Body of pancreas (tissue), 4 donors: ENCODE measurements around the gene UBE2E2. TPM values are rescaled to one million over a fixed set of nuclear protein-coding genes. Genes with fewer than 3 reads are reported as not detected.
"Not testable (repeated sequence)": the region's sequence is repeated elsewhere in the genome, so short reads cannot be mapped to it uniquely, and the experiment has no call there.

Source experiments
- ATAC-seq: fragments of 150-250 bp; one replicate; pipeline ENCODE4 v1.9.1; 2016
- DNase-seq, 4 donors: peaks; one replicate each; pipeline ENCODE4 v3.0.0-alpha.2; 2019
- H3K27ac ChIP-seq, 4 donors: fragments of 200-600 bp; sonication (generic); 1 replicate in 3 of 4; 2 replicates in 1 of 4; pipeline versions ENCODE4 v1.5.1 to v1.6.1; 2016 to 2019; ENCODE audit warnings: mild to moderate bottlenecking in 1 of 4, mixed read lengths in 1 of 4, moderate library complexity in 1 of 4
- H3K27me3 ChIP-seq, 2 donors: fragments of 200-600 bp; sonication (generic); one replicate each; pipeline ENCODE4 v1.6.0; 2016; ENCODE audit warnings: mild to moderate bottlenecking in 1 of 2
- H3K36me3 ChIP-seq, 2 donors: fragments of 200-600 bp; sonication (generic); replicated peaks in 1 of 2; 2 replicates each; pipeline ENCODE4 v1.5.1; 2016; ENCODE audit warnings: low read depth in 2 of 2; ENCODE audit not compliant: insufficient read depth in 1 of 2
- H3K4me1 ChIP-seq: fragments of 200-600 bp; sonication (generic); one replicate; pipeline ENCODE4 v1.6.0; 2016
- H3K4me3 ChIP-seq, 2 donors: fragments of 200-600 bp; sonication (generic); 1 replicate in 1 of 2; 2 replicates in 1 of 2; pipeline ENCODE4 v1.5.1; 2016 to 2019
- H3K9me3 ChIP-seq, 3 donors: fragments of 200-600 bp; sonication (generic); 1 replicate in 2 of 3; 2 replicates in 1 of 3; pipeline ENCODE4 v1.5.1; 2016
- CTCF ChIP-seq, 7 experiments: fragments of 450-650 bp in 4 of 7; fragments of 200-600 bp in 3 of 7; sonication (generic) in 3 of 7; IDR thresholded peaks; one replicate each; pipeline ENCODE4 v1.5.1; 2016 to 2019; ENCODE audit warnings: antibody characterized with exemption in 7 of 7
- POLR2A ChIP-seq, 3 donors: fragments of 450-650 bp; IDR thresholded peaks; one replicate each; pipeline ENCODE4 v1.6.1; 2016; ENCODE audit warnings: antibody characterized with exemption in 3 of 3, mild to moderate bottlenecking in 2 of 3
- WGBS, 2 donors: methylation state at CpG; one replicate each; pipeline ENCODE4 v1.1.5; 2017; 5-methylcytosine and 5-hydroxymethylcytosine counted together
- intact Hi-C: fragments of 100-400 bp; cut with DNase I; formaldehyde crosslinking; loops from one replicate; pipeline ENCODE4 v1.15.1; 2023
- total RNA-seq, 2 donors: library from RNA; depleted of rRNA; stranded (reverse); fragments of >200 nt; gene quantifications; one replicate each; pipeline ENCODE4 v1.1.0, GENCODE V29; 2016

The UBE2E2 gene
- total RNA-seq, 2 donors from 2014 or later = 7.8 to 23.7 TPM

GRCh38 chr3:23331141-23331935 lies 128.2 kb downstream of the UBE2E2 start:
- no peak for TF ChIP-seq POLR2A (IDR thresholded peaks at IDR 0.05)
- TF ChIP-seq CTCF (IDR thresholded peaks at IDR 0.05) = no peak
- Histone ChIP-seq H3K4me3 (no peak overlapping the region), H3K36me3 (no peaks in the 10 kb centered on the region), H3K4me1 (no peaks in the 10 kb centered on the region), H3K27me3 (no peaks in the 10 kb centered on the region), H3K27ac (no peak overlapping the region), H3K9me3 (no peaks in the 10 kb centered on the region)
- intact Hi-C loops = no loop called here
- DNase-seq (no peak), ATAC-seq (no peak)
- WGBS, 2 donors = 78 to 83% methylated on average over 1 of the region's 1 CpG

- intact Hi-C loops = no loop called here
- Histone ChIP-seq H3K27ac (no peak overlapping the region), H3K4me3 (no peak overlapping the region), H3K9me3 (no peaks in the 10 kb centered on the region), H3K4me1 (no peaks in the 10 kb centered on the region), H3K36me3 (no peaks in the 10 kb centered on the region), H3K27me3 (no peaks in the 10 kb centered on the region)
- TF ChIP-seq CTCF (IDR thresholded peaks at IDR 0.05) (no peak), POLR2A (IDR thresholded peaks at IDR 0.05) (no peak)
- ATAC-seq = no peak
- WGBS, 2 donors = 90 to 93% methylated on average over 2 of the region's 2 CpGs
- DNase-seq = no peak
These were observed 130.5 kb downstream of the UBE2E2 start for GRCh38 chr3:23333633-23334032.

GRCh38 chr3:23336853-23337252 lies 133.7 kb downstream of the UBE2E2 start:
- DNase-seq, H3K4me1 ChIP-seq, H3K9me3 ChIP-seq, ATAC-seq, H3K36me3 ChIP-seq, H3K4me3 ChIP-seq, H3K27me3 ChIP-seq, intact Hi-C loops, H3K27ac ChIP-seq: not testable (repeated sequence)
- WGBS, 2 donors = 95 to 97% methylated on average over 4 of the region's 4 CpGs

- Histone ChIP-seq H3K4me1 (no peaks in the 10 kb centered on the region), H3K27me3 (no peaks in the 10 kb centered on the region), H3K36me3 (no peaks in the 10 kb centered on the region), H3K9me3 (no peaks in the 10 kb centered on the region), H3K27ac (no peak overlapping the region), H3K4me3 (no peak overlapping the region)
- 0 to 12% methylated on average over 1 of the region's 1 CpG for WGBS, 2 donors
- no peak for TF ChIP-seq POLR2A (IDR thresholded peaks at IDR 0.05)
- TF ChIP-seq CTCF (IDR thresholded peaks at IDR 0.05) = no peak
- DNase-seq = no peak
- intact Hi-C loops = no loop called here
- ATAC-seq = no peak
These were observed 138.2 kb downstream of the UBE2E2 start for GRCh38 chr3:23341147-23341838.

GRCh38 chr3:23342343-23342742 lies 139.2 kb downstream of the UBE2E2 start:
- intact Hi-C loops = no loop called here
- Histone ChIP-seq H3K36me3 (no peaks in the 10 kb centered on the region), H3K4me3 (no peak overlapping the region), H3K27ac (no peak overlapping the region), H3K9me3 (no peaks in the 10 kb centered on the region), H3K4me1 (no peaks in the 10 kb centered on the region), H3K27me3 (no peaks in the 10 kb centered on the region)
- WGBS, 2 donors = 81 to 83% methylated on average over 4 of the region's 4 CpGs
- ATAC-seq (no peak), DNase-seq (no peak)
- TF ChIP-seq POLR2A (IDR thresholded peaks at IDR 0.05) (no peak), CTCF (IDR thresholded peaks at IDR 0.05) (no peak)
